ENCODE results near the gene ZIC1. TPM values are rescaled to one million over a fixed set of nuclear protein-coding genes. Genes with fewer than 3 reads are reported as not detected.

The ZIC1 gene
- total and polyA plus RNA-seq, 9 donors, result 0.05 to 0.45 (median 0.14) TPM; not detected in 5

GRCh38 chr3:147390589-147391569, 18.3 kb upstream of the ZIC1 start:
- TF ChIP-seq POLR2A (IDR thresholded peaks at IDR 0.05) (no peak), CTCF (IDR thresholded peaks at IDR 0.05) (no peak), EP300 (IDR thresholded peaks at IDR 0.05) (no peak)
- WGBS, 3 donors, result 3 to 4% (median 3%) methylated on average over 58 to 77 of the region's 77 CpGs
- intact Hi-C loops (cut with DNase I), result no loop called here
- peaks cover 0 to 10% of the 10 kb centered on the region in 2 donors for H3K9me3 ChIP-seq
- peaks cover 3% of the 10 kb centered on the region for H3K4me1 ChIP-seq (ENCODE audit: insufficient read depth)
- H3K36me3 ChIP-seq, result no peaks in the 10 kb centered on the region
- DNase-seq, result no peak
- H3K4me3 ChIP-seq, result no peak overlapping the region
- H3K27ac ChIP-seq, result no peak overlapping the region
- H3K27me3 ChIP-seq, result no peaks in the 10 kb centered on the region

- DNase-seq, result no peak
- 2 to 3% (median 2%) methylated on average over 51 of the region's 51 CpGs for WGBS, 3 donors
- intact Hi-C loops (cut with DNase I), result no loop called here
- Histone ChIP-seq H3K4me3 (no peak overlapping the region), H3K27ac (no peak overlapping the region), H3K27me3 (no peaks in the 10 kb centered on the region), H3K9me3 (peaks cover 0 to 10% of the 10 kb centered on the region in 2 donors), H3K36me3 (no peaks in the 10 kb centered on the region), H3K4me1 (ENCODE audit: insufficient read depth) (peaks cover 3% of the 10 kb centered on the region)
- TF ChIP-seq CTCF (IDR thresholded peaks at IDR 0.05), result no peak
- no peak for TF ChIP-seq EP300 (IDR thresholded peaks at IDR 0.05)
- TF ChIP-seq POLR2A (IDR thresholded peaks at IDR 0.05), result no peak
Measured at GRCh38 chr3:147391781-147392624, 17.2 kb upstream of the ZIC1 start.

GRCh38 chr3:147392625-147392946, 16.6 kb upstream of the ZIC1 start:
- intact Hi-C loops (cut with DNase I), result no loop called here
- WGBS, 3 donors, result 3 to 6% (median 4%) methylated on average over 15 of the region's 15 CpGs
- Histone ChIP-seq H3K9me3 (peaks cover 0 to 10% of the 10 kb centered on the region in 2 donors), H3K4me1 (ENCODE audit: insufficient read depth) (peaks cover 3% of the 10 kb centered on the region), H3K4me3 (no peak overlapping the region), H3K27ac (no peak overlapping the region), H3K36me3 (no peaks in the 10 kb centered on the region), H3K27me3 (no peaks in the 10 kb centered on the region)
- no peak for DNase-seq
- TF ChIP-seq POLR2A (IDR thresholded peaks at IDR 0.05) (no peak), EP300 (IDR thresholded peaks at IDR 0.05) (no peak)

GRCh38 chr3:147393261-147393942, 15.8 kb upstream of the ZIC1 start:
- intact Hi-C loops (cut with DNase I), result no loop called here
- Histone ChIP-seq H3K4me3 (peak overlapping the region; percentile 12), H3K36me3 (no peaks in the 10 kb centered on the region), H3K27ac (no peak overlapping the region), H3K4me1 (ENCODE audit: insufficient read depth) (peaks cover 3% of the 10 kb centered on the region), H3K27me3 (no peaks in the 10 kb centered on the region), H3K9me3 (peaks cover 0 to 14% of the 10 kb centered on the region in 2 donors)
- 3 to 4% (median 3%) methylated on average over 42 to 54 of the region's 54 CpGs for WGBS, 3 donors
- DNase-seq, result no peak
- no peak for TF ChIP-seq CTCF (IDR thresholded peaks at IDR 0.05)
- no peak for TF ChIP-seq EP300 (IDR thresholded peaks at IDR 0.05)
- TF ChIP-seq POLR2A (IDR thresholded peaks at IDR 0.05), result no peak
